GM18870 (cell line): ENCODE data around the gene UTP18.
"Not testable (repeated sequence)": the region's sequence is repeated elsewhere in the genome, so short reads cannot be mapped to it uniquely, and the experiment has no call there.

ENCODE experiments used
- ATAC-seq: cut with Tn5 transposase; IDR thresholded peaks from one replicate; pipeline ENCODE4 v1.9.1; 2021; ENCODE audit warnings: moderate library complexity; ENCODE audit not compliant: unreplicated experiment

The UTP18 gene

DNA sequence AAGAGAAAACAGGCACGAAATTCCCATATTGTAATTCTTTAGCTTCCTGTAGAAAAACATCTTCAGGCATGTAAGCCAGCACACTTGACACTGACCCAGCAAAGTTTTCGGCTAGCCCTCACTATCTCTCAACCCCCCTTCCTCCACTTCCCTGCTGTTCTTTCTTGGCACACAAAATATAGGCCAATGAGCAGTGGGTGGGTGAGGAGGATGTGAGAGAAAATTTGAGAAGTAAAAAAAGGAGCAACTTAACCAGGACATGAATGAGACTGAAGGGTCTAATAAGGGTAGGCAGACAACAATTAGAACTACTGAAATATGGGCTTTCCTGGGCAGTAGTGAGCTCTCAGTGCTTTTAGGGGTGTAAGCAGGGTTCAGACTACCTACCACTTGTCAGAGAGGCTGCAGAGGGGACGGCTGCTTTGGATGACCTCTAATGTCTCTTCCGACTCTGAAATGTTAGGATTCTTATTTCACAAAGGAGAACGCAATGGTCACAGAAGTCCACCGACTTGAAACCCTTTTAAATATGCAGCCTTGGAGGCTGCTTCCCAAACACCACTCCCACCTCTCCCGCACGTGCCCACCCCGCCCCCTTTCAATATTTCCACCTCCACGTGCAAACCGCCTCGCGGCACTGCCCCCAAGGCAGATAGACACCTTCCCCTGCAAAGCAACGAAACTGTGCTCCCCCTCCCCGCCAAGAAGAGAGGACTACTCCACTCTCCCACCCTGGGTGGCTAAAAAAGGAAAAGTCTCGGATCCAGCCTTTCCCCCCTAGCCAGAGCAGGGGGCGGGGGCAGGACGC lies 1.4 kb upstream of the UTP18 start:
- no peak for ATAC-seq

DNA sequence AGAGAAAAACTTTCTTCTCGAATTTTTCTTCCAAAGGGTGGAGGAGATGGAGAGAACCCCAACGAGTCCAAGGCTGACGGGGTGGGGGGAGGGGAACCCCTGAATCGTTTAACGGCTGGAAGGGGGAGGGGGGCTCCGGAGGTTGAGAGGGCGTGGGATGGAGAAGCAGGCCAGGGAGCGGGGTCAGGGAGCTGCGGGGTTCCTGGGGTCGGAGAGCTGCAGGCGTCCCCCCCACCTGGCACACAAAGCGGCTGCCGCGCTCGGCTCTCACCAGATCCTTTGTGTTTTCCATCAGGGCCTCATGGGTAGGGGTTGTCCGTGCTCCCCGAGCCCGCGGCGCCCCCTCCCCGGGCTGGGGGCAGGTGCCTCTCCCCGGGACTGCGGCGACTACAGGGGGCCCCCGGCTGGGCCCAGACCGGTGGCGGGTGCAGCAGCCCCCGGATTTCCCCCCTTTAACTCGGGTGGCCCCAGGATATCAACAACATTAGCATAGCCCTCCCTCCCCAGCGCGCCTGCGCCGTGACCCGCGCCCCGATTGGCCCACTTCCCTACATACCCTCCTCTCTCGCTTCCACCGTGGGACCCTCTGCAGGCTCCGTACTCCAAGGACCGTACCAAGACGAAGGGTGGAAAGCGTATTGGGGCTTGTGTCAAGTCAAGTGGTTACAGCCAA lies 646 bp upstream of the UTP18 start, which contains the start of gene MBTD1:
Gene MBTD1, minus strand, starts transcription at position 486 of the 673 bp plus-strand sequence. CDS start 34,888 bp downstream, outside the sequence.
- peak; percentile 79 for ATAC-seq

DNA sequence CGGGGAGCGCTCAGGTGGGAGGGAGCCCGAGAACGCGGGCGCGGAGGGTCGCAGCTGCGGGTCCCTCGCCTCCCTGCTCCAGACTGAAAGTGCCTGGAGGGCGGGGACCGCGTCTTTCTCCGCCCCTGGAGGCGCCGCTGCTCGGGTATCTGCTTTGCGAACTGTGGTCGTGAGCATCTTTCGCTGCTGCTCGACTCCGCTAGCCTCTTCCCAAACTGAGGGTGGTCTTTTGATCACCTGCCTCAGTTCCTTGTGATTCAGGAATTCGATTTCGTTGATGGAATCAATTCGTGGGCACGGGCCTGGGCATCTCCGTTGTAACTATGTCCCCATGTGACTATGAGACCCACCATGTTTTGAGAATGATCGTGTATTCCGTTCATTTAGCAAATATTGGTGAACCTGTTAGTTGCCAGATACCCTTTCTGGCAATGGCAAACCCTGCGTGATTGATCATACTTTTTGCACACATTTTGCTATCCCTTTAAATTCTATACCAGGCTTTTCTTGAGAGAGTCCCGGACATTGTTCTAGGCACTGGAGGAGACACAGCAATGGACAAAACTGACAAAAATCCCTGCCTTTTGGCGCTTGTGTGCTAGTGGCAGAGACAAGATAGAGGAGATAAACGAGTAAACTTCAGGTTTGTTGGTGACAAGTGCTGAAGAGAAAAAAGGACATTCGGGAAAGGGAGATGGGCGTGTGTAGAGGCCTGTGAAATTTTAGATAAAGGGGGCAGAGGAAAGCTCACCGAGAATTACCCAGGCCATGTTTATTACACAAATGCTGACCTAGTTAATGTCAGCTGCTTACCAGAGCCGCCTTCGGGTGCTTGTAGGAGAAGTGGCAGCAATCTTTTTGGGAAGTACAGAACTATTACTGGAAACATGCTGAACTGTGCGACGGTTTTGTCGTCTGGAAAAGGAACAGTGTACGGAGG lies 948 bp downstream of the UTP18 start:
- no peak for ATAC-seq

DNA sequence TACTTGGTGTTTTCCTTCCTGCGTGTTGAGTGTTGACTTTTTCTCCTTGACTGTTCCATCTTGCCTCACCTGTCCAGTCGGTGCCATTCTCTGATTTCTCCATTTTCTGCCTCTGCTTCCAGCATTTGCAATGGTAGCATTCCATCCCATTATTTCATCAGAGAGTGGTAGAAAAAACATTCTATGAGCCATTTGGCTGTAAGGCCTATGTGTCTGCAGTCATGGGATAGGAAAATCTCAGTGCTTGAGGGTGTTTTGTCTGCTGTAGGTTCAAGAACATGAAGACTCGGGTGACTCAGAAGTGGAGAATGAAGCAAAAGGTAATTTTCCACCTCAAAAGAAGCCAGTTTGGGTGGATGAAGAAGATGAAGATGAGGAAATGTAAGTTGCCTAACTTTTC lies 2.7 kb downstream of the UTP18 start:
- ATAC-seq: no peak

DNA sequence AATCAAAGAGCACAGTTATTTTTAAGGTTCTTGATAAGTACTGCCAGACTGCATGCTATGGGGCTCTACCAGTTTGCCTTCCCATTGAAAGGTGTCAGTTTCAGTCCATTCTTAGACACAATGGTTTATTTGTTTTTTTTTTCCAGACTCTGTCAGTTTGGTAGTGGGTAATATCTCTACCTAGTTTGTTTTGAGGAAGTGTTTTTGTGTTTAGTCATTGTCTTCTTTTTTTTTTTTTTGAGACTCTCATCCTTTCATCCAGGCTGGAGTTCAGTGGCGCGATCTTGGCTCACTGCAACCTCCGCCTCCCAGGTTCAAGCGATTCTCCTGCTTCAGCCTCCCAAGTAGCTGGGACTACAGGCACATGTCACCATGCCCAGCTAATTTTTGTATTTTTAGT lies 4.1 kb downstream of the UTP18 start:
- ATAC-seq: not testable (repeated sequence)

DNA sequence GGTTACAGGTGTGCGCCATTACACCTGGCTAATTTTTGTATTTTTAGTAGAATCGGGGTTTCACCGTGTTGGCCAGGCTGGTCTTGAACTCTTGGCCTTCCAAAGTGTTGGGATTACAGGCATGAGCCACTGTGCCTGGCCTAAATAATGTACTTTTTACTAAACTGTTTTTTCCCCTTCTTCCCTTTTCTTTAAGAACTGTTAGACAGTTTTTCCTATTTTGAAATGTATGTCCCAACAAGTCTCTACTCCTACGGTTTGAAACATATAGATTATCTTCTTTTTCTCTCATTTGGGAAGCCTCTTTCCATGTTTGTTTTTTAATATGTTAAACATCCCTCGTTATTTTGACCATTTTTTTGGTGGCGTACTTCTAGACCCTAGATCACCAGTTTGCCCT lies 9.6 kb downstream of the UTP18 start:
- no peak for ATAC-seq

DNA sequence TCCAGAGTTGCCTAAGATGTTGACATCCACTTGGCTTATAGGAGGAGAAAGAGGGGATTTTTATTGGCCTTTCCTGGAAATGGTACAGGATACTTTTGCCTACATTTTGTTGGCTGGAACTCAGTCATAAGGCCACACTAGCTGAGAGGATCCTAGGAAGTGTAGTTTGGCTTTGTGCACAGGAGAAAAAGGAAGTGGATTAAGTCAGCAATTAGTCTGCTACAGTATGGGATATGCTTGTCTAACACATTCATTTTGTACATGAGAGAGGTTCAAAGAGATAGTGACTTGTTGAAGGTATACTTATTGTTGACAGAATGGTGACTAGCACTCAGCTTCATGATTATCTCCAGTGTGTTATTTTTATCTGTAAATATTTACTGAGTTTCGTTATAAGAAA lies 10.3 kb downstream of the UTP18 start:
- ATAC-seq: no peak

DNA sequence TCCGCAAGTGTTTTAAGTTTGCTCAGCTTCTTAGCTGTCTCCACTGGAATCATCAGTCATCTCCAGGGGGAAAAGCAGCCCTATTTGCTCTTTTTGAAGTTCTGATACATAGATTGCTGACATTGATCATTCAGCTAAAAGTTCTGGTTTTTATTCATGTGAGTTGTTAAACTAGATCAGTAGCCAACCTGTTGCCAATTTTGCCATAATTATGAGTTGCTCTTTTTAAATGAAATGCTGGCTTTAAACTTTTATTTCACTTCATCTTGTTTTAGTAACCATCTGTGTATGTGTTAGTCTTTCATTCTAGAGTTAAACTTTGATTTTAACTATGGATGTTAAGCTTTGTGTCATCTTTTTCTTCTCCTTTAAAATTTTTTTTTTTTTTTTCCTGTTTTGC lies 12.5 kb downstream of the UTP18 start:
- no peak for ATAC-seq

DNA sequence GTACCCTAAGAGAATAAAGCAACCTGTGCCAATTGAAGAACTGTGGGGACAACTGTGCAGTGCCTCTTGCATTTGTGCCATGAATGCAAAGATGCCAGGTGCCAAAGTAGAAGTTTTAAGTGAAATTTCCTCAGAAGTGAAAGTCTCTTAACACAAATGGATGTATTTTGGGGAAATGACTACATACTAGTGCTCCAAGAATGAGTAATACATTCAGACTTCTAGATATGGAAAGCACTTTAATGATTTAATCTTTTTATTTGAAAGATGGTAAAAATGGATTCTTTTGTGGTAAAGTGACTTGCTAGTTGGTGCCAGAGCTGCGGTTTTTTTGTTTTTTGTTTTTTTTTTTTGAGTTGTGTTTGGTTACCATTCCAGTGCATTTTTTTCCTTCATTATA lies 15.0 kb downstream of the UTP18 start:
- peak; percentile 44 for ATAC-seq

DNA sequence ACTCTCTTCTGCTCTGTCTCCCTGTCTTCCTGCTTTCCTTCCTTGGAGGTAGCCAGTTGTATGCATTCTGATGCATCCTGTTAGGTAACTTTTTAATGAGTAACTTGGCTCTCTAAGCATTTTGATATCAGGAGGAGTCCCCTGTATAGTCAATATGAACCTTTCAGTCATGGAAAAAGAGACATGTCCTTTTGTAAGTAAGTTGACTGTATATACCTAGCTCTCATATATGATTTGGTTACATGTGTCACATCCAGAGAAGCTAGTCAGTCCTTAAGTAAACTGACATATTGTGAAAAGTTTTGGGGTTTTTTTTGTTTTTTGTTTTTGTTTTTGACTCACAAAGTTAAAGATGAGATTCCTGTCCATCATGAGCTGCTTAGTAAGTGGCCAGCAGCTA lies 18.8 kb downstream of the UTP18 start:
- no peak for ATAC-seq

DNA sequence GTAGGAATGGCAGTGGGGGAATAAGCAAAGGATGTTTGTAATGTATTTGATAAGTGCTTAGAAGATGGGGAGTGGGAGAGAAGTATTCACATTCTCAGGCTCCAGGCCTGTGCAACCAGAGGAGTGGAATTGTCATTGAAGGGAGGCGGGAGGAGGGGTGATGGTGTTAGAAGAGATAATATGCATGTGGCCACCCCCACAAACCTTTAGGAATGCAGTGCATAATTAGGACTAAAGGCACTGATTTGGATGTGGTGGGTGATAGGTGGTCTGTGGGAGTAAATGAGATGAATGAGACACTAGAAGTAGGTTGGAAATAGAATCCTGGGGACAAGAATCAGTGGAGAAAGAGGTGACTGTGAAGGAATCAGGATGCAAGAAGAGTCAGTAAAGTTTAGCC lies 27.1 kb downstream of the UTP18 start:
- no peak for ATAC-seq

DNA sequence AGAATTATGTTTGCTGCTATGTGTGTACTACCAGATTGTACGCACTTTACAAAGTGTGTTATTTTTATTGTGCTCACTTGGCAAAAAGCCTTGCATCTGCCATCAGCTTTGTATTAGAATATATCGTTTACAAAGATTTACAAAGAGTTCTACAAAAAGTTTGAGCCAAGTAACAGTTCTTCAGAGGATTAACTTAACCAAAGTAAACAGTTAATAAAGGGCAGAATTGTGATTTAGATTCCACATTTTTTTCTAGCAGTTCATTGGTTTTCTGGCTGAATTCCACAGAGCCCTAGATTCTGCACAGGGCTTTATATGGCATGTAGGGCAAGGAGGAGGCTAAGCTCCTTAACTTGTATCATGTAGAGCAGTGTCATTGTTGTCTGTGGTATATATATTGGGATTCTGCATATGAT lies 29.4 kb downstream of the UTP18 start:
- no peak for ATAC-seq

DNA sequence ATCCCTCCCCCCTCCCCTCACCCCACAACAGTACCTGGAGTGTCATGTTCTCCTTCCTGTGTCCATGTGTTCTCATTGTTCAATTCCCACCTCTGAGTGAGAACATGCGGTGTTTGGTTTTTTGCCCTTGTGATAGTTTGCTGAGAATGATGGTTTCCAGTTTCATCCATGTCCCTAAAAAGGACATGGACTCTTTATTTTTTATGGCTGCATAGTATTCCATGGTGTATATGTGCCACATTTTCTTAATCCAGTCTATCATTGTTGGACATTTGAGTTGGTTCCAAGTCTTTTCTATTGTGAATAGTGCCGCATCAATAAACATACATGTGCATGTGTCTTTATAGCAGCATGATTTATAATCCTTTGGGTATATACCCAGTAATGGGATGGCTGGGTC lies 34.0 kb downstream of the UTP18 start:
- ATAC-seq: not testable (repeated sequence)

DNA sequence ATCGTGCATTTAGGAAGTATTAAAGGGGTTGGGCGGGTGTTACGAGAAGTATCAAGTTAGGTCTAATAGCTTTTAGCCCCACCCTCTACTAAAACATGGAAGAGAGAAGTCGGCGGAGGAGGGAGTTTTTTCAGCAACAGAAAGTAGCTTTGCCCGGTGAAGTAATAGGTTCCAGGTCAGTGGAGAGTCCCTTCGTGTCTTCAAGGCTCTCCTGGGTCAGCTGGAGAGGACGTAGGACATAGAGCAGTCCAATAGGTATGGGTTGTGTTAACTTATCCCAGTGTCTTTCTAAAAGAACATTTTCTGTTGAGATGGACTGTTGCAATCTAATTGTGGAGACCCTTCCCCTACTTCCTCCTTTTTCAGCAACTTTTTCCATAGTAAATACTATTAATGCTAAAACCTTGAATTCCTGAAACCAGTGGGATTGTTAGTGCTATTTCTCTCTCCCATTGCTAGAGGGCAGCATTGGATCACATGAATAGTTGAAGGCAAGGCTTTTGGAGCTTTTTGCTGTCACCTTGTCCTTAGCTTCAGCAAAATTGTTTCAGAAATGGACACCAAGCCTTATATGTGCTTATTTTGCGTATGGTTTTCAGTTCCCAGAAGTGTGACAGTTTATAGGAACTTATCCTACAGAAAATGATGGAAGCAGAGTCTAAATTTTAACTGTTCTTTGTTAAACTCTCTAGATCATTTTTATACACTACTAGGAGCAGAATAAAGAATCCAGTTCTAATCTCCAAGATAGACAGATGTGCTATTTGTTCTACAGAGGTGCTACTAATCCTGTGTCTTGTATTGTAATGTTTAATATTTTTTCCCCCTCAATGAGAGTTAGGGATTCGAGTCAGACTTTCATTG lies 38.4 kb downstream of the UTP18 start:
- ATAC-seq: no peak

DNA sequence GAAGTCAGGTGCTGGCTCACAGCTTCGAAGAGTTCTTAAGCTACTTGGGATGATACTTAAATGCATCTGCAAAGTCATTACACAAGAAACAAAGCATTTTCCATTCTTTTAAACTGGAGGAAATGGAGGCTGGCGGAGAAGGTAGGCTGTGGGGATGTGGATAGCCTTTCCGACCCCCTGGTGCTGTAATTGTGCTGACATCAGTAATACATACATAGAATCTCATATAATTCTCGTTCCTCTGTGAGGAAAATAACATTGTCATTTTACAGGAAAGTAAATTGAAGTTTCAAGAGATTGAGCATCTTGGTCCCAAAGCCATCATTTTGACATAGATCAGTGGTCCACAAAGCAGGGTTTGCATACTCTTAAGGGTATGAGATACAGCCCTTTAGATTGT lies 39.5 kb downstream of the UTP18 start:
- no peak for ATAC-seq

DNA sequence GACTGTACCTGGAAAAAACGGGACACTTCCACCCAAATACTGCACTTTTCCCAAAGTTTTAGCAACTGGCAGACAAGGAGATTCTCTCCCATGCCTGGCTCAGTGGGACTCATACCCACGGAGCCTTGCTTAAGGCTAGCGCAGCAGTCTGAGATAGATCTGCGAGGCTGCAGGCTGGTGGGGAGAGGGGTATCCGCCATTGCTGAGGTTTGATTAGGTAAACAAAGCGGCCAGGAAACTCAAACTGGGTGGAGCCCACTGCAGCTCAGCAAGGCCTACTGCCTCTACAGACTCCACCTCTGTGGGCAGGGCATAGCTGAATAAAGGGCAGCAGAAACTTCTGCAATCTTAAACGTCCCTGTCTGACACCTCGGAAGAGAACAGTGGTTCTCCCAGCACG lies 44.8 kb downstream of the UTP18 start:
- ATAC-seq: no peak

DNA sequence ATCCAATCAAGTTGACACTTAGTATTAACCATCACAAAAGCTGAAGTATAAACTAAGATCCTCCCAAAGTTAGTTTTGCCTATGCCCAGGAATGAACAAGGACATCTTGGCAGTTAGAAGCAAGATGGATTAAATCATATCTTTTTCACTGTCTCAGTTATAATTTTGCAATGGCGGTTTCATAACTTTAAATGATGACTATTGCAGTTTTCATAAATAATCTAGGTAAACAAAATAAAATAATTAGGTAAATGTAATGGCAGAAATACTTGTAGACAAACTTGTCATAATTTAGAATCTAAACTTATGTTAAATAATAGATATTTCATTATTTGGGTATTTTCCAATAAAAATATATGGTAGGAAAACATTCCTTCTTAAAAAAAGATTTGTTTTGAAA lies 51.7 kb downstream of the UTP18 start:
- ATAC-seq: not testable (repeated sequence)

DNA sequence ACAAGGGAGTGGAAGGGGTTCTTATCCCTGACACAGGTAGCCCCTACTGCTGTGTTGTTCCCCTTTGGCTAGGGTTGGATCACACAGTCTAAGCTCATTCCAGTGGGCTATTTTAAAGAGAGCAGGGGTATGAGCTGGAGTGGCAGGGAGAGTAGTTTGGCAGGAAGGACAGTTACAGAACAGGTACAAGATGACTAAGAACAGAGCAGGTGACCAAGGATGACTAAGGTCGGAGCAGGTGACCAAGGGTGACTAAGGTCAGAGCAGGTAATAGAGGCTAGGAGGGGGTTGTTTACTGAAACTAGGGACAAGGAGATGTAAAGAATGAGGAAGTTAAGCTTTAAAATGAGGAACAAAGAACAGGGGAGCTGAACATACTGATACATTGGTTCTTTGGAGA lies 58.8 kb downstream of the UTP18 start:
- ATAC-seq: no peak

DNA sequence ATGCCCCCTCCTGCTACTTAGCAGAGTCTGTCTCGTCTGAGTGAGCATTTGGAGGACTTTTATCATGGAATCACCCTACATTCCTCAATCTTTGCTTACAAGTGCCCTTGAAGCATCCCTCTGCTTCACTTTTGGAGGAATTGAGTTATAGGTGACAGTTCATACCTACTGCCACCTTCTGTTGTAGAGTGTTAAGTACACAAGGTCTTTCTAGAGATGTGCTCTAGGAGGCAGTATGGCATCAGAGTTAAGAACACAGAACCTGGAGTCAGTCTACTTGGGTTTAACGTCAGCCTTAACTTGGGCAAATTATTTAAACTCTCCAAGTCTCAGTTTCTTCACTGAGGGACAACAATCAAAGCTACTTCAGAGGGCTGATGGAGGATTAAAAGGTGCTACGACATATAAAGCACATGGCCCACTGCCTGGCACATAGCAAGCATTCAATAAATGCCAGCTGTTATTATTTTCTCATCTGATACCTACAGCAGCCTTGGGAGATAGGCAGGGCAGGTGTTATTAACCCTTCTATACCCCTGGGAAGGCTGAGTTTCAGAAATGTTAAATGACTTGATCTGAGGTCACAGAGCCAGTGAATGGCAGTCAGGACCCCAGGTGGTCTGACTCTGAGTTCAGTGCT lies 62.2 kb downstream of the UTP18 start:
- no peak for ATAC-seq

DNA sequence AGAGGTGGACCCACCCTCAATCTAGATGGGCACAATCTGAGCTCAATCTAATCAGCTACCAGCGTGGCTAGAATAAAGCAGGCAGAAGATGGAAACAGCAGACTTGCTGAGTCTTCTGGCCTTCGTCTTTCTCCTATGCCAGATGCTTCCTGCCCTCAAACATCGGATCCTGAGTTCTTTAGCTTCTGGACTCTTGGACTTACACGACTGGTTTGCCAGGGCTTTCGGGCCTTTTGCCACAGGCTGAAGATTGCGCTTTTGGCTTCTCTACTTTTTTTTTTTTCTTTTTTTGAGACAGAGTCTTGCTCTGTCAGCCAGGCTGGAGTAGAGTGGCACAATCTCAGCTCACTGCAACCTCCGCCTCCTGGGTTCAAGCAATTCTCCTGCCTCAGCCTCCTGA lies 65.1 kb downstream of the UTP18 start:
- no peak for ATAC-seq
